Measurements from ENCODE around the gene IL10RA. TPM values are rescaled to one million over a fixed set of nuclear protein-coding genes. Genes with fewer than 3 reads are reported as not detected.

The IL10RA gene
- total and polyA plus RNA-seq, 9 of the 15 experiments (the other 6 are each of a cell fraction or from before 2014, with no cell fraction given) = 0.17 to 17.3 (median 2.9) TPM

DNA sequence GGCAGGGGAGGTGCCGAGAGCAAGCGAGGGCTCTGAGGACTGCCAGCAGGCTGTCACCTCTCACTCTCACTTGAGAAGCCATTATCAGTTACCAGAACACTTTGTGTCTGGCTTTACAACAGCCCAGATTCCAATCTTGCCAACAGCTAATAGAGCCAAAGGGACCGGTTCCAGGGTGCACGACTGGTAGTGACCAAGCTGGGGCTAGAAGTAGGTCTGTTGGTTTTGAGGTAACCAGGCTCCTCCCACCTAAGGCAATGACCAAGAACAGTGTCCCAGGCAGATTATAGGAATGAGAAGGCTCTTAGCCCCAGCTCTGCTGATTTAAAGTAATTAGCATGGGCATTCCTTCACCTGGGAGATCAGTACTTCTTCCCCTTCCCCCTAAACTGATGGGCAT is 7.2 kb upstream of the IL10RA start (continued):
- TF ChIP-seq, protein P1, sequence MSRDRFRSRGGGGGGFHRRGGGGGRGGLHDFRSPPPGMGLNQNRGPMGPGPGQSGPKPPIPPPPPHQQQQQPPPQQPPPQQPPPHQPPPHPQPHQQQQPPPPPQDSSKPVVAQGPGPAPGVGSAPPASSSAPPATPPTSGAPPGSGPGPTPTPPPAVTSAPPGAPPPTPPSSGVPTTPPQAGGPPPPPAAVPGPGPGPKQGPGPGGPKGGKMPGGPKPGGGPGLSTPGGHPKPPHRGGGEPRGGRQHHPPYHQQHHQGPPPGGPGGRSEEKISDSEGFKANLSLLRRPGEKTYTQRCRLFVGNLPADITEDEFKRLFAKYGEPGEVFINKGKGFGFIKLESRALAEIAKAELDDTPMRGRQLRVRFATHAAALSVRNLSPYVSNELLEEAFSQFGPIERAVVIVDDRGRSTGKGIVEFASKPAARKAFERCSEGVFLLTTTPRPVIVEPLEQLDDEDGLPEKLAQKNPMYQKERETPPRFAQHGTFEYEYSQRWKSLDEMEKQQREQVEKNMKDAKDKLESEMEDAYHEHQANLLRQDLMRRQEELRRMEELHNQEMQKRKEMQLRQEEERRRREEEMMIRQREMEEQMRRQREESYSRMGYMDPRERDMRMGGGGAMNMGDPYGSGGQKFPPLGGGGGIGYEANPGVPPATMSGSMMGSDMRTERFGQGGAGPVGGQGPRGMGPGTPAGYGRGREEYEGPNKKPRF (IDR thresholded peaks at IDR 0.05; ENCODE audit: low read depth, low read length) = no peak
- TF ChIP-seq GABPA (tag; conservative IDR thresholded peaks at IDR 0.05; ENCODE audit: low read depth) (no peak), NRF1 (conservative IDR thresholded peaks at IDR 0.05 in 1 of 2, IDR thresholded peaks at IDR 0.05 in 1 of 2) (no peak)
- TF ChIP-seq, protein P2, sequence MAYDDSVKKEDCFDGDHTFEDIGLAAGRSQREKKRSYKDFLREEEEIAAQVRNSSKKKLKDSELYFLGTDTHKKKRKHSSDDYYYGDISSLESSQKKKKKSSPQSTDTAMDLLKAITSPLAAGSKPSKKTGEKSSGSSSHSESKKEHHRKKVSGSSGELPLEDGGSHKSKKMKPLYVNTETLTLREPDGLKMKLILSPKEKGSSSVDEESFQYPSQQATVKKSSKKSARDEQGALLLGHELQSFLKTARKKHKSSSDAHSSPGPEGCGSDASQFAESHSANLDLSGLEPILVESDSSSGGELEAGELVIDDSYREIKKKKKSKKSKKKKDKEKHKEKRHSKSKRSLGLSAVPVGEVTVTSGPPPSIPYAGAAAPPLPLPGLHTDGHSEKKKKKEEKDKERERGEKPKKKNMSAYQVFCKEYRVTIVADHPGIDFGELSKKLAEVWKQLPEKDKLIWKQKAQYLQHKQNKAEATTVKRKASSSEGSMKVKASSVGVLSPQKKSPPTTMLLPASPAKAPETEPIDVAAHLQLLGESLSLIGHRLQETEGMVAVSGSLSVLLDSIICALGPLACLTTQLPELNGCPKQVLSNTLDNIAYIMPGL (CRISPR knock-in tag; IDR thresholded peaks at IDR 0.05) = no peak

DNA sequence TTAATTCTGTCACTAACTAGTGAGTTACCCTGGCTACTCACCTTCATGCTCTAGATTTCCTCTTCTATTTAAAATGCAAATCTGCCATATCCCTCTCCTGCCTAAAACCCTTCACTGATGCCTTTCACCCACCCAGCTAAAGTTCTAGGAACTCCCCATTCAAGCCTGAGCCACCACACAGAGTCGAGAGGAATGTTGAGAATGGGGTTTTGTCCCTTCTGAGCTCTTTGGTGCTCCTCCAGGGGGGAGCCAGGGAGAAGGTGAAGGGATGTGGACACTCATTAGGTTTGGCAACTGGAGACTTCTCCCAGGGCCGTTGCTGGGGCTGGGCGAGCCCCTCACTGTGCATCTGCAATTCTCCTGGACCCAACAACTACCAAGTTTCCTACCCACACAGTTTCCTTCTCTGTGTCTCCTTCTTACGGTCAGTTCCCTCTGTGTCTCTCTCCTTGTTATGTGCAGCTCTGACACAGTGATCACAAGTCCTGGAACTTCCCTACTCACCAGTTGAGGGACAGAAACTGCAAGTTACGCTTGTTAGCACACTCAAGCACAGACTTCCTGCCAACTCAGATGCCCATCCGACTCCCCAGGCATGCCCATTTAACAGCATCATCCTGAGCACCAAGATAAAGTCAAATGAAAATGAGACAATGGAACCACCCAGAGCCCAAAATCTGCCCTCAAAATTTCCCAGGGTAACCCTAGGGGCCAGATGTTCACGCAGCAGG is 6.5 kb upstream of the IL10RA start:
- Histone ChIP-seq H3K36me3 (ENCODE audit: control insufficient read depth, insufficient read depth, low read length) (no peaks in the 10 kb centered on the region; the same call in 2 of the 3 replicates), H3K9ac (ENCODE audit: insufficient read depth in 1 of 2, low read depth in 2 of 2, low read length in 2 of 2) (peak overlapping the region in 1 of 2 experiments; percentile 60; a peak in 1 of 4 replicates), H3K27me3 (ENCODE audit: control insufficient read depth in 2 of 2, insufficient read depth in 2 of 2, low read length in 2 of 2) (no peaks in the 10 kb centered on the region), H3K4me2 (ENCODE audit: insufficient read depth, low read length) (no peak overlapping the region), H3K4me1 (replicated peaks in 1 of 2; ENCODE audit: control insufficient read depth in 2 of 2, insufficient read depth in 2 of 2, low read length in 2 of 2) (peaks cover 15 to 27% of the 10 kb centered on the region in 2 experiments), H4K20me1 (replicated peaks; ENCODE audit: control insufficient read depth, insufficient read depth, low read length) (no peaks in the 10 kb centered on the region), H3K9me1 (ENCODE audit: control insufficient read depth, insufficient read depth, low read length) (no peaks in the 10 kb centered on the region), H3K9me3 (replicated peaks; ENCODE audit: control insufficient read depth, insufficient read depth, low read depth, low read length) (no peaks in the 10 kb centered on the region), H2AFZ (ENCODE audit: low read depth, low read length) (no peak overlapping the region), H3K4me3 (no peak overlapping the region), H3K27ac (ENCODE audit: extremely low read depth, low read depth, low read length) (no peak overlapping the region), H3K79me2 (ENCODE audit: control insufficient read depth, insufficient read depth, low read length) (no peaks in the 10 kb centered on the region)
- peak; percentile 17; the same call in 2 of the 3 replicates for ATAC-seq
- BruUV-seq (replicated peaks) = no TSS peak
- WGBS (ENCODE audit: insufficient coverage, low coverage, missing lambda C conversion rate) = 60% methylated on average over 7 of the region's 7 CpGs
- DNase-seq (ENCODE audit: extremely low read depth in 1 of 4, low spot score in 3 of 4) = peak in 1 of 4 experiments; percentile 11
- ChIA-PET CTCF (ENCODE audit: low intra/inter-chr PET ratio) (no interaction called here), POLR2A (interaction anchor here (0.8 to 1.4 kb wide), 8 partner anchors 9 to 142 kb away, joined by 3 to 5 read pairs (median 4); no protein-coding TSS in a partner anchor)
- FAIRE-seq = no peak
- in situ Hi-C loops (cut with MboI) (no loop called here), intact Hi-C loops (cut with micrococcal nuclease) (no loop called here)
- TF ChIP-seq CSDE1 (IDR thresholded peaks at IDR 0.05) = no peak
- no peak for TF ChIP-seq PHF21A (IDR thresholded peaks at IDR 0.05; ENCODE audit: borderline replicate concordance, low read depth)
- TF ChIP-seq ZNF197 (CRISPR knock-in tag; IDR thresholded peaks at IDR 0.05; ENCODE audit: low read depth) = no peak
- TF ChIP-seq CHD4 (IDR thresholded peaks at IDR 0.05; ENCODE audit: insufficient read depth, insufficient replicate concordance, low read depth, low read length, poor library complexity, severe bottlenecking) = no peak
- TF ChIP-seq, protein P3, sequence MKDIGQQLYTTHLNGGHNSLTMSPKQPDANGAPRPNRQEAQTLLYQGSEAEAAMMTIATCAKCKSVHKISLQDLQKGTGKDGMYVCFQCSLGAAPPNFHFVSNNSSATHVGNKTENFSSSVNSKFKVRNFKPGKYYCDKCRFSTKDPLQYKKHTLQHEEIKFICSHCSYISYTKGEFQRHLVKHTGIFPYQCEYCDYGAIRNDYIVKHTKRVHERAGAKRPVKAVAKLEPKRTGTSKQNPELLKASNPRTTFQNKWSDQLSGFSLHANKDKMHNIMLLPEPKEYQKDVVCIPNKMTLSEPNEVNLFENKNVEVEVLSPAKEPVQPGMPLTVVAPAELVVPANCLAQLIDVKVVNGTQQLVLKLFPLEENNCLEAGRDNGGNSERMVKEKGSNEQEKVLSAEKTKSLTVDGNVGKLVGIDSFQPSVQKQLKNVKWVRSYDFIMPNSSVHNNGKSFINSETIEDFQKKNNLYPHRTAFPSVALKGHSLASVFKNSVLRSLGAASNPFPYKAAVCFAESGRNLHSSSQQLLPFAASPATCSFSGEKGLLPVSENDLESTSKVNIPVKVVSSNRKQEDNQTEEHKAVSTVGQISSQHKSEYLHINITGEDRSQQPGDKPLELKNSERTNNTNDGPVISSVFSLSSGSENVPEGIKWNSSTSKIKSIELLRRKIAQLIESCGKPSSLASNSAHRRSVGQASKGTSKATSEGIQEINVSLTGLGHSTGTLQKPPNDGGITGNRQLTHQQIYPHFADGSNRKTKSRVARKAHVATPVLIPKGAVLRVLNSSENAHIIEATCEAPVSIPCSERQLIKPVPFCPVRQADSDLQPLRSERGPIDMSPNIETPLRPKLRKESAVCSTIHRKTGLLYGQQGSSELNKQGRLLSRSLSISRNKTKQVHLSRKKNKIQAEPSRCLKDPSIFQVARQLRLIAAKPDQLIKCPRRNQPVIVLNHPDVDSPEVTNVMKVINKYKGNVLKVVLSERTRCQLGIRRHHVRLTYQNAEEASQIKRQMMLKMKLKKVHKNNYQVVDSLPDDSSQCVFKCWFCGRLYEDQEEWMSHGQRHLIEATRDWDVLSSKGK (CRISPR knock-in tag; IDR thresholded peaks at IDR 0.05) = no peak
- TF ChIP-seq ZNF583 (CRISPR knock-in tag; IDR thresholded peaks at IDR 0.05) = no peak
